GM19395 (cell line): ENCODE results near the gene FHIT.

Source experiments
- ATAC-seq: cut with Tn5 transposase; IDR thresholded peaks from one replicate; pipeline ENCODE4 v1.9.1; 2021; ENCODE audit warnings: mild to moderate bottlenecking, moderate library complexity; ENCODE audit not compliant: unreplicated experiment

FHIT gene

DNA sequence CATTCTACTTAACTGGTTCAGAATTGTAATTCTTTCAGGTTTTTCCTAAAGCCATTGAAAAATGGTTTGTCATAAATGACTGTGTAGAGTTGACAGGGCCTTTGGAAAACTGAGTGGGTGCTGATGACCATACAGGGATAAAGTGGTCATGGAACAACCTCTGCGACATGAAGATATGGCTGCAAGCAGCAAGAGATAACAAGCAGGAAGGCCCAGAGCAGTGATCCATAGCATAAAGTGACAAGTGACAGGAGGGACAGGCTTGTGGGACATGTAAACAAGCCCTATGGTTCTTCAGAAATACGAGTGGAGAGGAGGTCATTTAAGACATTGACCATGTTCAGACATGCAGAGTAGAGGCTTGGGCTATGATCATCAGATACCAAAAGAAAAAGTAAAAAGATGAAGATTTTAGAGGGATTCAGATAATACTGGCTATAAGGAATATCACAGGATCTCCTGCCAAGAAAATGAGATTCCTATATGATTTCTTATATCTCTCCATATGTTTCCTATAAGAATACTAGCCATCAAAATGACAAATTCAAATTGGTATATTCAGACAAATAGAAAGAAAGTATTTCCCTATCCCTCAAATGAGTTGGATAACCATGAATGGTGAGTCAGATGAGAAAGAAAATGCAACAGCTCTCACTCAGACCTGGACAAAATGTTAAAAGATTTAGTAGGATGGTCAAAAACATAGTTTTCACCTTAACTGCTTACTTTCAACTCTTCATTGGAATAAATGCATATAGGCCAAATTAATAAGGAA lies 1373.8 kb downstream of the FHIT start:
- ATAC-seq: no peak

- ATAC-seq: no peak
These were observed 1374.7 kb downstream of the FHIT start for GRCh38 chr3:59876533-59877062.

DNA sequence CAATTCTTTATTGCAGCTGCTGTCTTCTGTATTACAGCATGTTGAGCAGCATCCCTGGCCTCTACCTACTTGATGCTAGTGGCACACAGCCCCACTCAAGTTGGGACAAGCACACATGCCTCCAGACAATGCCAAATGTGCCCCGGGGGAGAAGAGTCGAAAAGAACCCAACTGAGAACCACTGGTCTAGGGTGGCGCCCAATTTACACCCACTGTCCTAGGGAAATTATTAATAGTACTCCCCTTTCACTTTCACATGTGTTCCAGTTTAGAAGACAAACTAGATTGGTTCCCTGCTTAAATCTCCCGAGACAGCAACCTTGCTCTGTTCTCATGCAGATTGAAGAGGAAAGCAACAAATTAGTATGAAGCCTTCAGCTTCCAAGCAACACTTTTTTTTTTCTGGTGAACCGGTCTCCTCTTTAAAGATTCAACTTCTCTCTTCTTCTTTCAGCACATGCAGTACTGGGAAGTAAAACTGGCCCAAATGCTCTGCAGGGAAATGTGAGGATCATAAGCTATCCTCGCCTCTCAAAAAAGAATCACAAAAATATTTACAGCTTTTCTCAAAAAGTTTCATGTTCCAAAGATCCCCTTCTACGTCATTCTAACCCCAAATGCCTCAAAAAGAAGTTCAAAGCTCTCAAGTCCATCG lies 1377.5 kb downstream of the FHIT start:
- ATAC-seq: peak; percentile 70

DNA sequence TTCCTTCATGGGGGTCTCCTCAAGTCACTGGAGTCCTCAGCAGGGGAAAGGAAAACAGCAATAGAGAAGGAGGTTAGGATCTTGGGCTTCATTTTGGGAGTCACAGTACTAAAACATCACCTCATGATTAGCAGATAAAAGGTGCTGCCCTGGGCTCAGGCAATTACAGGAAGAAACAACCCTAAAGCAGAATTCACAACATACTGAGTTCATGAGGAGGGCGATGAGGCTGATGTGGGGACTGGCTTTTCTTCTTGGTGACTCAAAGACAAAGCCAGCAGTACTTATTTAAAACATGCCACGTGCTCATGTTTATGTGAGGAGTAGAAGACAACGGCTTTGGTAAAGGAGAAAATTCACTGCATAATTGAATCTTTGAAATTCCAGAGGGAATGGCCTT lies 1379.1 kb downstream of the FHIT start:
- ATAC-seq: no peak

GRCh38 chr3:59867185-59868002 lies 1383.9 kb downstream of the FHIT start:
- ATAC-seq: no peak

DNA sequence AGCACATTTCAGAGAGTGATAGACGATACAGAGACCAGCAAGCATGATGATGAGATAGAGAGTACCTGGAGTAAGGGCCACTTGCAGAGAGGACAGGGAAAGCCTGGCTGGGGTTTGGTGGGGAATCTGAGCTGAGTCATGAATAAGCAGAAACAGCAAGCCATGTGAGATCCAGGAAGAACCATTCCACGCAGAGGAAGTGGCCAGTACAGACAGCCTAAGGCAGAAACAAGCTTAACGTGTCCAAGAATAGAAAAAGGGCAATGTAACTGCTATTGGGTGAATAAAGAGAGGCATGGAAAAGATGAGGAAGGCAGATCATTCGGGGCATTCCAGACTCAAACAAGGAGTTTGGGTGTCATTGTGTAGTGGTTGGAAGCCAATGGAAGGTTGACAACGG lies 1385.2 kb downstream of the FHIT start:
- no peak for ATAC-seq

DNA sequence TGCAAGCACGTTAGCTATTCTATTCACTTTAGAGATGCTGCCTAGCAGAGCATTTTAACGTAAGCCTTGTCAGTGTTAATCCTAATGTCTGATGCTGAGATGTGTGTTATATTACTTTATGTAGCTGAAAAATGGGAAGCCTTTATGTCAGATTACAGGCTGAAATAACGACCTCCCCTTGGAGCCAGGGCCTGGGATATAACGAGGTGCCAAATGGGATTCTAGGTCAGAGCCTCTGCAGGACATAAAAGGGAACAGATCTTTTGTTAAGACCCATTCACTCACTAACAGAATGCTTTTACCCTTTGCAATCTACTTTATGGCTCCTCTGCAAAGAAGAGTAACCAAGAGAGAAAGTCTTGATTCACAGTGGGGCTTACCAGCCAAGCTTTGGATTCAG lies 1385.9 kb downstream of the FHIT start:
- no peak for ATAC-seq

- no peak for ATAC-seq
These were observed 1388.6 kb downstream of the FHIT start for GRCh38 chr3:59862686-59863085.

- ATAC-seq: peak; percentile 99
These were observed 1393.5 kb downstream of the FHIT start for GRCh38 chr3:59857589-59858346.

DNA sequence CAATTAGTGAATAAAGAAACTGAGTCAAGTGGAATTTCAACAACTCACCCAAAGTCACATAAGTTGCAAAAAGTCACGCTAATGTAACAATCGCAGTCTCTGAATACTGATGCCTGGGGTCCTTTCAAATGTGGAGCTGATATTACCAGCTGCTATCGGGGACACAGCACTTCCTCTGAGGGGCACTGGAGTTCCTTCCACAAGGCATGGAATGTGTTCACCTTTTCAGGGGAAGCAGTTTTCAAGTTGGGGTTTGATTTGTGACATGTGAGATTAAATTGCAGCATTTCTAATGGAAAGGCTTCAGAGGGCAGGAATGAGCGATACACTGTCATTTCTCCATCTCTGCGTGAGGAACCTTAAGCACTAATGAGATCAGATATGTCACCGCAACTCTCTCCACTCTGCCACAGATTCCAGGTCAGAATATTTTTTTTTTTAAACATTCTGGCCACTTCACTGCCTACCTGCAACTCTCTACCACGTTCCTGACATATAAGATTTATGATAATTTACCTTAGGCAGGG lies 1394.3 kb downstream of the FHIT start:
- ATAC-seq: no peak

GRCh38 chr3:59854061-59854709 lies 1397.1 kb downstream of the FHIT start:
- no peak for ATAC-seq

- no peak for ATAC-seq
These were observed 1400.8 kb downstream of the FHIT start for GRCh38 chr3:59850417-59850816.

GRCh38 chr3:59845386-59845785 lies 1405.9 kb downstream of the FHIT start:
- ATAC-seq: no peak

DNA sequence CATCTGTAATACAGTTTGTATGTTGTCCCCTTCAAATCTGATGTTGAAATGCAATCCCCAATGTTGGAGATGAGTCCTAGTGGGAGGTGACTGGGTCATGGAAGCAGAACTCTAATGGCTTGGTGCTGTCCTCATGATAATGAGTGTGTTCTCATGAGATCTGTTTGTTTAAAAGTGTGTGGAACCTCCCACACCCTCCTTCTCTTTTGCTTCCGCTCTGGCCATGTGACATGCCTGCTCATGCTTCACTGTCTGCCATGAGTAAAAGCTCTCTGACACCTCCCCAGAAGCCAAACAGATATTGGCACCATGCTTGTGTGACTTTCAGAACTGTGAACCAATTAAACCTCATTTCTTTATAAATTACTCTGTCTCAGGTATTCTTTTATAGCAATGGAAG lies 1407.4 kb downstream of the FHIT start:
- ATAC-seq: no peak

GRCh38 chr3:59839810-59840515 lies 1411.3 kb downstream of the FHIT start:
- peak; percentile 97 for ATAC-seq

GRCh38 chr3:59839283-59839682 lies 1412.0 kb downstream of the FHIT start:
- ATAC-seq: no peak

GRCh38 chr3:59836531-59836930 lies 1414.7 kb downstream of the FHIT start:
- ATAC-seq: no peak

DNA sequence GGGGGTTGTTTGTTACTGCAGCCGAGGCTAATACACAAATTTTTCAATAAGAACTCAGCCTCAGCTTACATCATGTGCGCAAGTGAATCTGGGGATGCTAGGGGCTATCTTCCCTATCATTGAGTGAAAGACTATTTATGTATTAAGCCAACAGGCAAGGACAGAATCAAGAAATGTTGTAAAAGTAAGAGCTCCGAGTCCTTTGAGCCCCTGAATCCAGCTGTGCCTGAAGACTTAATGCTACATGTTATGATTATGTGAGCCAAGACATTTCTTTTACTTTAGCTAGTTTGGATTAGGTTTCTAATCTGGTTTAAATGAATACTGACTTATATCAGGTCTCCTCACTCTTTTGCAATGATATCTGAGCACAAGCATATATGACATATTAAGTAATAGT lies 1418.5 kb downstream of the FHIT start:
- no peak for ATAC-seq

DNA sequence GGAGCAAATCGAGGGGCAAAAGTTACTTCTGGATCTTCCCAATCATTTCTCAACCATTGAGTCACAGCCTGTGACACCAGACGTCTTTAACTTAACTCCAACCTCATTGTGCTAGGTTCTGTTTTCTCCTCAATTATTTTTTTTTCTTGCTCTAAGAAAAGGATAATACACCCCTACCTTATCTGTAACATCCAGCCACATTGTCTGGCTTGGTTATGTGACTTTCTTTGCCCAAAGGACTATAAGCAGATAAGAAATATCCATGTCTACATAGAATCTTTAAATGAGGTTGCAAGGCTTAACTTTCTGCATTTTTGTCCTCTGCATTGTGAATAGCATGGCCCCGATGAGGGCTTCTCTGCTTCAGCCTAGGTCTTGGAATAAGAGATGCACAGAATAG lies 1419.0 kb downstream of the FHIT start:
- no peak for ATAC-seq
